Measurements from ENCODE around the gene FTCD. TPM values are rescaled to one million over a fixed set of nuclear protein-coding genes. Genes with fewer than 3 reads are reported as not detected.
"Not testable (repeated sequence)": the region's sequence is repeated elsewhere in the genome, so short reads cannot be mapped to it uniquely, and the experiment has no call there.

The FTCD gene
- total RNA-seq, 2 donors from 2014 or later: 0.24 TPM; not detected in 1

DNA sequence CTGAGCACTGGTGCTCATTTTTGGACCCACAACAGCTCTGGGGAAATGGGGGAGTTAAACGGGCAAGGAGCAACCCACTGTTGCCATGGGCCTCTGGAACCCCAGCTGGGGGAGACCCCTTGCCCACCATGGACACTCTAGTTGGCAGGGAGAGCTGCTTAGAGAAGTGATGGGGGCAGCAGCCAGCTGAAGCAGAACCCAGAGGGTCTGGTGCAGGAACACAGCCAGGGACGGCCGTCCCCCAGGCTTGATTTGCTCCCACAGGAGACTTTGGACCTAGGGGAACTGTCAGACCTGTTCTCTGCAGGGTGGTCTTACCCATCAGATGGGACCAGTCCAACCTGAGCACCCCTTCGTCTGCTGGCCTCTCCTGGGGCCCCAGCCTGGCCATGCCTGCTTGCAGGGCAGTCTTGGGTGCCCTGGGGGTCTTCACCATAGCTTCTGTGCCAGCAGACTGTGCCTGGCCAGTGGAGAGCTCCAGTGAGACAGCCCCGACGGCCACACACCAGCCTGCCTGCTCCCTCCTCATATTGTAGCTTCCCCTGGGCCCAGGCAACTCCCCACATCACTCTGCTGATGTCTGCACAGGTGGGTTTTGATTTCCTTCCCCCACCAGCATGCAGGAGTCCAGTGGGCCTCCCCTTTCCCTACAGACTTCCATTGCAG lies 17.6 kb upstream of the FTCD start:
- Histone ChIP-seq H3K4me3 (no peak overlapping the region), H3K27me3 (no peaks in the 10 kb centered on the region), H3K4me1 (no peaks in the 10 kb centered on the region), H3K36me3 (no peaks in the 10 kb centered on the region), H3K27ac (no peak overlapping the region), H3K9me3 (no peaks in the 10 kb centered on the region)
- TF ChIP-seq, protein P1, sequence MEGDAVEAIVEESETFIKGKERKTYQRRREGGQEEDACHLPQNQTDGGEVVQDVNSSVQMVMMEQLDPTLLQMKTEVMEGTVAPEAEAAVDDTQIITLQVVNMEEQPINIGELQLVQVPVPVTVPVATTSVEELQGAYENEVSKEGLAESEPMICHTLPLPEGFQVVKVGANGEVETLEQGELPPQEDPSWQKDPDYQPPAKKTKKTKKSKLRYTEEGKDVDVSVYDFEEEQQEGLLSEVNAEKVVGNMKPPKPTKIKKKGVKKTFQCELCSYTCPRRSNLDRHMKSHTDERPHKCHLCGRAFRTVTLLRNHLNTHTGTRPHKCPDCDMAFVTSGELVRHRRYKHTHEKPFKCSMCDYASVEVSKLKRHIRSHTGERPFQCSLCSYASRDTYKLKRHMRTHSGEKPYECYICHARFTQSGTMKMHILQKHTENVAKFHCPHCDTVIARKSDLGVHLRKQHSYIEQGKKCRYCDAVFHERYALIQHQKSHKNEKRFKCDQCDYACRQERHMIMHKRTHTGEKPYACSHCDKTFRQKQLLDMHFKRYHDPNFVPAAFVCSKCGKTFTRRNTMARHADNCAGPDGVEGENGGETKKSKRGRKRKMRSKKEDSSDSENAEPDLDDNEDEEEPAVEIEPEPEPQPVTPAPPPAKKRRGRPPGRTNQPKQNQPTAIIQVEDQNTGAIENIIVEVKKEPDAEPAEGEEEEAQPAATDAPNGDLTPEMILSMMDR (IDR thresholded peaks at IDR 0.05): no peak
- DNase-seq (ENCODE audit: low spot score): peak; percentile 18

DNA sequence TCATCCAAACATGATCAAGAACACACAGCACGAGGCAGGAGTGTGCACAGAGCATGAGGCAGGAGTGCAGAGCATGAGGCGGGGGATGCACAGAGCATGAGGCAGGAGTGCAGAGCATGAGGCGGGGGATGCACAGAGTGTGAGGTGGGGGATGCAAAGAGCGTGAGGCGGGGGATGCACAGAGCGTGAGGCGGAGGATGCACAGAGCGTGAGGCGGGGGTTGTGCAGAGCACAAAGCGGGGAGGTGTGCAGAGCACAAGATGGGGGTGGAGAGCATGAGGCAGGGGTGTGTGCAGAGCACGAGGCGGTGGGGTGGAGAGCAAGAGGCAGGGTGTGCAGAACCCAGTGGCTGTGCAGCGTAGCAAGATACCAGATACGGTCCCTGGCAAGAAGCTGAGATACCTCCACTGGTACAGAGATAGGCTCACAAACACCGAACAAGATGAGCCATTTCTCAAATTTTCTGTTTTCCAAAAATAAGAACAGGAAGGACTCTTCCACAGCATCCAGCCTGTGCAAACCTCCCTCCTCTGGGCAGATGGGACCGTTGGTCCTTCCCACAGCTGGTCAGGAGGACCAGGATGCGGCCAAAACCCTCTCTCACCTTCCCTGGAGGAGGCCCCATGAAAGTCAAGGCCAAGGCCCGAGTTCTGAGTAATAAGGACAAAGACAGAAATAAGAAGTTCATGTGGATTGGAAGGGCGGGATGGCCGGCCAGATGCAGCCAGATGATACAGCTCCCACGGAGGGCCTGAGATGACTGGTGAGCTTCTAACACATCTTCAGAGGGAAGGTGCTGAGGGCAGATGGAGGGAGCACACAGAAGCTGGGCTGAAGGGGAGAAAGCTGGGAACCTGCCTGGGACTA lies 16.9 kb upstream of the FTCD start:
- H3K27ac ChIP-seq: no peak overlapping the region
- H3K9me3 ChIP-seq: no peaks in the 10 kb centered on the region
- TF ChIP-seq, protein P1 (IDR thresholded peaks at IDR 0.05): no peak
- no peak overlapping the region for H3K4me3 ChIP-seq
- no peaks in the 10 kb centered on the region for H3K27me3 ChIP-seq
- no peaks in the 10 kb centered on the region for H3K4me1 ChIP-seq
- no peaks in the 10 kb centered on the region for H3K36me3 ChIP-seq
- DNase-seq (ENCODE audit: low spot score): peak; percentile 40

DNA sequence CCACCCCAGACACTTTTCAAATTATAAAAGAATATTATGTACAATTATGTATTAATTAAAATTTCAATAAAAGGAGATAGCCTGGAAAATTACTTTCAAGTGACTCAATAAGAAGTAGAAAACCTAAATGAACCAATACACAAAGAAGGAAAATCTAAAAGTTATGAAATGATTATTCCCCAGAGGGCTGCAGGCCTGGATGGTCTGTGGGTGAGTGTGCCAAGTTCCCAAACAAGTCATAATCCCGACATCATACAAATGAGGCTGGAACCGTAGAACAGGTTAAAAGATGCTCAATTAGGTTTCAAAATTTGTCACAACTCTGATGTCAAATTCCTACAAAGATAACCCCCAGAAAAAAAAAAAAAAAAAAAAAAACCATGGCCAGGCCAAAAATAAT lies 16.2 kb upstream of the FTCD start:
- no peaks in the 10 kb centered on the region for H3K9me3 ChIP-seq
- no peak overlapping the region for H3K27ac ChIP-seq
- TF ChIP-seq, protein P1 (IDR thresholded peaks at IDR 0.05): no peak
- no peaks in the 10 kb centered on the region for H3K36me3 ChIP-seq
- no peaks in the 10 kb centered on the region for H3K27me3 ChIP-seq
- peak; percentile 57 for DNase-seq (ENCODE audit: low spot score)
- no peak overlapping the region for H3K4me3 ChIP-seq
- no peaks in the 10 kb centered on the region for H3K4me1 ChIP-seq

DNA sequence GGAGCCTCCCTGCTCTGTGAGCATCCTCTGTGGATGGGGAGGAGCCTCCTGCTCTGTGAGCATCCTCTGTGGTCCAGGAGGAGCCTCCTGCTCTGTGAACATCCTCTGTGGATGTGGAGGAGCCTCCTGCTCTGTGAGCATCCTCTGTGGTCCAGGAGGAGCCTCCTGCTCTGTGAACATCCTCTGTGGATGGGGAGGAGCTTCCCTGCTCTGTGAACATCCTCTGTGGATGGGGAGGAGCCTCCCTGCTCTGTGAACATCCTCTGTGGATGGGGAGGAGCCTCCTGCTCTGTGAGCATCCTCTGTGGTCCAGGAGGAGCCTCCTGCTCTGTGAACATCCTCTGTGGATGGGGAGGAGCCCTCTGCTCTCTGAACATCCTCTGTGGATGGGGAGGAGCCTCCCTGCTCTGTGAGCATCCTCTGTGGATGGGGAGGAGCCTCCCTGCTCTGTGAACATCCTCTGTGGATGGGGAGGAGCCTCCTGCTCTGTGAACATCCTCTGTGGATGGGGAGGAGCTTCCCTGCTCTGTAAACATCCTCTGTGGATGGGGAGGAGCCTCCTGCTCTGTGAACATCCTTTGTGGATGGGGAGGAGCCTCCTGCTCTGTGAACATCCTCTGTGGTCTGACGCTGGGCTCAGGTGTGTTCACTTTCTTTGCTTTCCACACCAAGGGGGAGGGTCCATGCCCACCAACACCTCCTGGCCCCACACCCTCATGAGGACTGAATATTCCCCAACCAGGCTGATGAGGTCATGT lies 15.2 kb upstream of the FTCD start:
- not testable (repeated sequence) for H3K27ac ChIP-seq; H3K36me3 ChIP-seq; H3K4me1 ChIP-seq; H3K27me3 ChIP-seq; H3K9me3 ChIP-seq; DNase-seq (ENCODE audit: low spot score); H3K4me3 ChIP-seq

DNA sequence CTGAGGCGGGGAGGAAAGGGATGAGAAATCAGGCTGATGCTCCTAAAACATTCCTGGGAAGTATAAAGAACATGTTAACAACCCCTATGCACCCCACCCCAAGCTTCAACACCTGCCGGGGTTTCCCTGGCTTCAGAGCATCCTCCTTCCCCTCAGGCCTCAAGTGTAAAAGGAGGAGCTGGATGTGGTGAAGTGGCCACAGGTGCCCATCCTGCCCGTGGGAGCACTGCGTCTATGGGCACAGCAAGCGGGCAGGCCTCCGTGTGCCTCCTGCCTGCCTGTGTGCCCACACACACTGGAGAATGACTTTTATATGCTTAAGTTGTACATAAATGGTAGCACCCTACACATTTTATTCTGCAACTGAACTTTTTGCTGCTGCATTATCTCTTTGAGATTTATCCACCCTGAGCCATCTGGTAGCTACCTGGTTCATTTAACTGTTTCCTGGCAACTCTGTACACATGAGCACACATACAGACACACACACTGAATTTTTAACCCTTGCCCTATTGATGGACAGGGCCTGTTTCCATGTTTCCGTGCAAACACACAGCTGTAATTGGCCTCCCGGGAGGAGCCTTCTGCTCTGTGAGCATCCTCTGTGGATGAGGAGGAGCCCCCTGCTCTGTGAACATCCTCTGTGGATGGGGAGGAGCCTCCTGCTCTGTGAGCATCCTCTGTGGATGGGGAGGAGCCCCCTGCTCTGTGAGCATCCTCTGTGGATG lies 13.4 kb upstream of the FTCD start:
- TF ChIP-seq, protein P1 (IDR thresholded peaks at IDR 0.05): no peak
- Histone ChIP-seq H3K27ac (no peak overlapping the region), H3K36me3 (no peaks in the 10 kb centered on the region), H3K27me3 (no peaks in the 10 kb centered on the region), H3K9me3 (no peaks in the 10 kb centered on the region), H3K4me3 (no peak overlapping the region), H3K4me1 (no peaks in the 10 kb centered on the region)
- peak; percentile 7 for DNase-seq (ENCODE audit: low spot score)

Measured in right atrium auricular region (tissue), 2 donors.